ENCODE results near the gene GPR173.

Gene GPR173

DNA sequence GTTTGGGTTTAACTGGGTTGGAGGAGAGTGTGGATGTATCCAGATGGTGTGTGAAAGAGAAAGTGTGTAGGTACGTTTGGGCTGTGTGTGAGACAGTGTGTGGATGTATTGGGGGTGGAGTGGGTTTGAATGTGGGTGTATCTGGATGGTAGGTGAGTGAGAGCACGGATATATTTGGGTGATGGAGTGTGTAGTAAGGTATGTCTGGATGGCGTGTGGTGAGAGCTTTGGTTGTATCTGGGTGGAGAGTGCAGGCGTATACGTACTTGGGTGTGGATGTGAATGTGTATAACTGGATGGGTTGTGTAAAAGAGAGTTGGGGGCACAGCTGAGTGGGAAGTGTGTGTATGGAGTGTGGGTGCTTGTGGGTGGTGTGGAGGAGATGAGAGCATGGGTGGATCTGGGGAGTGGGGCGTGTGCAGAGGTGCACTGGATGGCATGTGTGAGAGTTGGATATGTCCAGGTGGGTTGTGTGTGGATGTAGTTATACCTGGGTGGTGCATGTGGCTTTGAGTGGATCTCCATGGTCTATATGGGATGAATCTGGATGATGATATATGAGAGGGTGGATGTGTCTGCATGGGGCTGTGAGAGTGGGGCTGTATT lies 6.8 kb downstream of the GPR173 start:
- Histone ChIP-seq H3K9me3 (ENCODE audit: control insufficient read depth, low read length) (no peaks in the 10 kb centered on the region), H3K27me3 (ENCODE audit: control insufficient read depth, insufficient read depth, low read length) (no peaks in the 10 kb centered on the region), H3K27ac (no peak overlapping the region), H3K4me2 (ENCODE audit: low read length) (no peak overlapping the region), H3K4me1 (no peaks in the 10 kb centered on the region), H3K9ac (no peak overlapping the region), H3K79me2 (no peaks in the 10 kb centered on the region), H2AFZ (no peak overlapping the region), H3K36me3 (ENCODE audit: control insufficient read depth, insufficient read depth, low read length) (no peaks in the 10 kb centered on the region), H3K4me3 (ENCODE audit: low read depth, low read length) (no peak overlapping the region)
- TF ChIP-seq, protein P1, sequence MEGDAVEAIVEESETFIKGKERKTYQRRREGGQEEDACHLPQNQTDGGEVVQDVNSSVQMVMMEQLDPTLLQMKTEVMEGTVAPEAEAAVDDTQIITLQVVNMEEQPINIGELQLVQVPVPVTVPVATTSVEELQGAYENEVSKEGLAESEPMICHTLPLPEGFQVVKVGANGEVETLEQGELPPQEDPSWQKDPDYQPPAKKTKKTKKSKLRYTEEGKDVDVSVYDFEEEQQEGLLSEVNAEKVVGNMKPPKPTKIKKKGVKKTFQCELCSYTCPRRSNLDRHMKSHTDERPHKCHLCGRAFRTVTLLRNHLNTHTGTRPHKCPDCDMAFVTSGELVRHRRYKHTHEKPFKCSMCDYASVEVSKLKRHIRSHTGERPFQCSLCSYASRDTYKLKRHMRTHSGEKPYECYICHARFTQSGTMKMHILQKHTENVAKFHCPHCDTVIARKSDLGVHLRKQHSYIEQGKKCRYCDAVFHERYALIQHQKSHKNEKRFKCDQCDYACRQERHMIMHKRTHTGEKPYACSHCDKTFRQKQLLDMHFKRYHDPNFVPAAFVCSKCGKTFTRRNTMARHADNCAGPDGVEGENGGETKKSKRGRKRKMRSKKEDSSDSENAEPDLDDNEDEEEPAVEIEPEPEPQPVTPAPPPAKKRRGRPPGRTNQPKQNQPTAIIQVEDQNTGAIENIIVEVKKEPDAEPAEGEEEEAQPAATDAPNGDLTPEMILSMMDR (IDR thresholded peaks at IDR 0.05), result no peak

DNA sequence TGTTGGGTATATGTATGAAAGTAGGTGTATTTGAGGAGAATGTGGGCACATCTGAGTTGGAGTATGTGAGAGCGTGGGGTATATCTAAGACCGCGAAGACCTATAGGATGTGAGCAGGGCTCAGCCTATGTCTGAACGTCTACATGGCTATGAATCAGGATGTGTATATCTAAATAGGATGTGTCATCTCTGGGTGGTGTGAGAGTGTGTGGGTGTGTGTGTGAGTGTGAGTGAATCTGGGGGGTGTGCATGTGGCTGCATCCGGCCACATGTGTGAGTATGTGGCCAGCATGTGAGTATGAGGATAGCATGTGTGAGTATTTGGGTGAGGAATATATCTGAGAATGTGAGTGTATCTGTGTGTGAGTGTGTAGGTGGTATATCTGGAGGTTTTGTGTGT lies 7.7 kb downstream of the GPR173 start:
- no peak overlapping the region for H3K9ac ChIP-seq
- H3K27me3 ChIP-seq (ENCODE audit: control insufficient read depth, insufficient read depth, low read length), result no peaks in the 10 kb centered on the region
- TF ChIP-seq, protein P1 (IDR thresholded peaks at IDR 0.05), result no peak

DNA sequence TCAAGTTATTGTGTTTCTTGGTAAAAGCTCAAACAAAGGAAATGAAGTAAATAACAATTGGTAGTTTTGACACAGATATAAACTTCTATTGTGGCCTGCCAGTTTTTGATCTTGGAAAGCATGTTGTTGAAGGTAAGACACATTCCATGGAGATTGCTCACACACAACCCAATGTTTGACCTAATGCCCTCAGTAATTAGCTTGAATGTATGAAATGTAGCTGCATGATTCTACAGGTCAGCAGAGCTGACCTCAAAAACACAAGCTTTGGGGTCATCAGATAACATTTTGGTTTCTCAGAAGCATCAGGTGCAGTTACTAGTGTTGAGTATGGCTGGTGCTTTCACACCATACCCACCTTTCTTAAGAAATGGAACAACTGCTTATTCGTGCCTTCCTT lies 16.5 kb downstream of the GPR173 start:
- Histone ChIP-seq H3K79me2 (no peaks in the 10 kb centered on the region), H3K27me3 (ENCODE audit: control insufficient read depth, insufficient read depth, low read length) (no peaks in the 10 kb centered on the region), H3K4me2 (ENCODE audit: low read length) (no peak overlapping the region), H3K27ac (no peak overlapping the region), H3K4me3 (ENCODE audit: low read depth, low read length) (no peak overlapping the region), H3K9me3 (ENCODE audit: control insufficient read depth, low read length) (no peaks in the 10 kb centered on the region), H3K9ac (no peak overlapping the region), H3K4me1 (no peaks in the 10 kb centered on the region), H2AFZ (no peak overlapping the region), H3K36me3 (ENCODE audit: control insufficient read depth, insufficient read depth, low read length) (no peaks in the 10 kb centered on the region)
- TF ChIP-seq, protein P1 (IDR thresholded peaks at IDR 0.05), result no peak

More for the DNA sequence above, 7.7 kb downstream of the GPR173 start:
- no peaks in the 10 kb centered on the region for H3K79me2 ChIP-seq
- H3K9me3 ChIP-seq (ENCODE audit: control insufficient read depth, low read length), result no peaks in the 10 kb centered on the region
- H3K4me1 ChIP-seq, result no peaks in the 10 kb centered on the region
- H3K4me3 ChIP-seq (ENCODE audit: low read depth, low read length), result no peak overlapping the region
- H3K36me3 ChIP-seq (ENCODE audit: control insufficient read depth, insufficient read depth, low read length), result no peaks in the 10 kb centered on the region
- H2AFZ ChIP-seq, result no peak overlapping the region
- H3K27ac ChIP-seq, result no peak overlapping the region
- H3K4me2 ChIP-seq (ENCODE audit: low read length), result no peak overlapping the region

GRCh38 chrX:53071064-53071463 lies 22.5 kb downstream of the GPR173 start:
- no peaks in the 10 kb centered on the region for H3K36me3 ChIP-seq (ENCODE audit: control insufficient read depth, insufficient read depth, low read length)
- H2AFZ ChIP-seq, result no peak overlapping the region
- no peaks in the 10 kb centered on the region for H3K9me3 ChIP-seq (ENCODE audit: control insufficient read depth, low read length)
- no peak overlapping the region for H3K9ac ChIP-seq
- no peak overlapping the region for H3K4me3 ChIP-seq (ENCODE audit: low read depth, low read length)
- TF ChIP-seq, protein P1 (IDR thresholded peaks at IDR 0.05), result no peak
- H3K27ac ChIP-seq, result no peak overlapping the region
- H3K79me2 ChIP-seq, result no peaks in the 10 kb centered on the region
- H3K4me1 ChIP-seq, result no peaks in the 10 kb centered on the region
- H3K27me3 ChIP-seq (ENCODE audit: control insufficient read depth, insufficient read depth, low read length), result no peaks in the 10 kb centered on the region
- H3K4me2 ChIP-seq (ENCODE audit: low read length), result no peak overlapping the region

All from parathyroid adenoma (tissue), 2 donors.